Ramos (cell line): ENCODE measurements around the gene TSPAN5.

ENCODE experiments used
- in situ Hi-C: fragments of 300-500 bp; cut with MboI; formaldehyde crosslinking; loops from one replicate; pipeline ENCODE4 v1.14.3; 2022; ENCODE audit warnings: low sequenced_read_pairs; ENCODE audit not compliant: unreplicated experiment

Gene TSPAN5

GRCh38 chr4:98652996-98653395 is 5.4 kb downstream of the TSPAN5 start:
- in situ Hi-C loops, result no loop called here

- in situ Hi-C loops, result no loop called here
Observed at GRCh38 chr4:98648602-98649001, 9.8 kb downstream of the TSPAN5 start.

GRCh38 chr4:98646422-98646821 is 12.0 kb downstream of the TSPAN5 start:
- in situ Hi-C loops, result no loop called here

GRCh38 chr4:98645527-98645926 is 12.9 kb downstream of the TSPAN5 start:
- in situ Hi-C loops, result no loop called here

GRCh38 chr4:98643755-98644154 is 14.7 kb downstream of the TSPAN5 start:
- in situ Hi-C loops, result no loop called here

GRCh38 chr4:98642991-98643426 is 15.4 kb downstream of the TSPAN5 start:
- in situ Hi-C loops, result no loop called here

GRCh38 chr4:98641906-98642668 is 16.3 kb downstream of the TSPAN5 start:
- in situ Hi-C loops, result no loop called here

GRCh38 chr4:98641376-98641775 is 17.0 kb downstream of the TSPAN5 start:
- in situ Hi-C loops, result no loop called here

- in situ Hi-C loops, result no loop called here
Observed at GRCh38 chr4:98639523-98639922, 18.9 kb downstream of the TSPAN5 start.

- in situ Hi-C loops, result no loop called here
Observed at GRCh38 chr4:98639108-98639507, 19.3 kb downstream of the TSPAN5 start.

- in situ Hi-C loops, result no loop called here
Observed at GRCh38 chr4:98638661-98639060, 19.8 kb downstream of the TSPAN5 start.

GRCh38 chr4:98634061-98634460 is 24.4 kb downstream of the TSPAN5 start:
- in situ Hi-C loops, result no loop called here

- in situ Hi-C loops, result no loop called here
Observed at GRCh38 chr4:98633159-98633558, 25.3 kb downstream of the TSPAN5 start.

- in situ Hi-C loops, result no loop called here
Observed at GRCh38 chr4:98632258-98632657, 26.2 kb downstream of the TSPAN5 start.

- in situ Hi-C loops, result no loop called here
Observed at GRCh38 chr4:98631506-98631905, 26.9 kb downstream of the TSPAN5 start.

GRCh38 chr4:98630737-98631454 is 27.5 kb downstream of the TSPAN5 start:
- in situ Hi-C loops, result no loop called here

GRCh38 chr4:98627531-98628257 is 30.7 kb downstream of the TSPAN5 start:
- in situ Hi-C loops, result no loop called here

- in situ Hi-C loops, result no loop called here
Observed at GRCh38 chr4:98626350-98626749, 32.1 kb downstream of the TSPAN5 start.

- in situ Hi-C loops, result no loop called here
Observed at GRCh38 chr4:98625920-98626319, 32.5 kb downstream of the TSPAN5 start.

- in situ Hi-C loops, result no loop called here
Observed at GRCh38 chr4:98625399-98625798, 33.0 kb downstream of the TSPAN5 start.

- in situ Hi-C loops, result no loop called here
Observed at GRCh38 chr4:98624642-98625041, 33.8 kb downstream of the TSPAN5 start.
